ENCODE results near the gene ACLY.
"Not testable (repeated sequence)": the region's sequence is repeated elsewhere in the genome, so short reads cannot be mapped to it uniquely, and the experiment has no call there.

Gene ACLY

DNA sequence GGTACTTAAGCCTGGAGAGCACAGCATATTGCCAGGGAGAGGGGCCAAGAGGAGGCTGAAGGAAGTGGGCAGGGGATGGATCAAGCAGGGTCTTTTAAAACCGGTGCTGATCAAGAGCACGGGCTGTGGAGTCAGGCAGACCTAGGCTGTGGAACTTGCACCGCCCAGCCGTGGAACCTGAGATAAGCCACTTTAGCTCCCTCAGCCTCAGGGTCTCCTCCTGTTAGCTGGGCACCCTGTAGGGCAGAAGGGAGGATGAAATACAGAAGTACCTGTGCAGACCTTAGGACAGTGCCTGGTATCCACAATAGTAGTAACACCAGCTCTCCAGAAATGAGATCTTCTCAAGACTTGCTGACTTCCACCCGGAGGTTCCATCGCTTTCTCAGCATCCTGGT lies 20.9 kb upstream of the ACLY start:
- no peak for DNase-seq (ENCODE audit: low read depth in 2 of 2)

- DNase-seq (ENCODE audit: low read depth in 2 of 2): no peak
These were observed 20.4 kb upstream of the ACLY start for GRCh38 chr17:41939044-41939692.

DNA sequence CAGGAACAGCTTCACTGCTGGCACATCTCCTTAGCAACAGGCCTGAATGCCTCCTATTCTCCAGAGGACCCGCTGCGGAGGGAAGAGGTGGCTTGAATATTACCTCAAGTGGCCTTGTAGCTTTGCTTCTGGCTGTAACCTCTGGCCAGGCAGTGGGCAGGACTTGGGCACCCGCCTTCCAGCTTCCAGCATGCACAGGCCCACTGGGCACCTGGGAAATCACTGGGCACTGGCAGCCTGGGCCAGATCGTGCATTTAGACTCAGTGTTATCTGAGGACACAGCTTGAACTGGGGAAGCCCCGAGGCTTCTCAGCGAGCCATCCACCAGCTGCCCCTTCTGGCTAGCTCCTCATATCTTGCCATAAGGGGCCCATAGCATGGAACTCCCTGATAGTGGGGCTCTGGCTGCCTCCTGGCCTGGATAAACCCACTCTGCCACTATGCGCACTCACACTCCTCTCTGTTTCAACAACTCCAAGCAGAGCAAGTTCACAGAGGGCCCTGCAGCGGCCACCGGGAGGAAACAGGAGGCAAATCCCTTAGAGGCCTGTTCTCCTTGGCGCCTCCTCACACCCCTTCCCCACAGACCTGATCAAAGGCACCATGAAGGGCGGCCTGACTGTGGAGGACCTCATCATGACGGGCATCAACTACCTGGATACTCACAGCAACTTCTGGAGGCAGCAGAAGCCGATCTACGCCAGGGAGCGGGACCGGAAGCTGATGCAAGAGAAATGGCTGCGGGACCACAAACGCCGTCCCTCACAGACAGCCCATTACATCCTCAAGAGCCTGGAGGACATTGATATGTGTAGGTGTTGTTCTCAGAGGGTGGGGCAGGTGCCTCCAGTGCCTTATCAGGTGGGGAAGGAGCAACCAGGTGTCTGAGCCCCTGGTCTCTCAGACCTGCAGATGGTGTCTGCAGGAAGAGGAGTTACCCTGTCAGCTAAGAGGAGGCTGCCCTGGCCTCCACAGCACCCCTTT lies 19.5 kb upstream of the ACLY start:
- no peak for DNase-seq (ENCODE audit: low read depth in 2 of 2)

GRCh38 chr17:41935641-41936040 lies 16.9 kb upstream of the ACLY start:
- no peak for DNase-seq (ENCODE audit: low read depth in 2 of 2)

DNA sequence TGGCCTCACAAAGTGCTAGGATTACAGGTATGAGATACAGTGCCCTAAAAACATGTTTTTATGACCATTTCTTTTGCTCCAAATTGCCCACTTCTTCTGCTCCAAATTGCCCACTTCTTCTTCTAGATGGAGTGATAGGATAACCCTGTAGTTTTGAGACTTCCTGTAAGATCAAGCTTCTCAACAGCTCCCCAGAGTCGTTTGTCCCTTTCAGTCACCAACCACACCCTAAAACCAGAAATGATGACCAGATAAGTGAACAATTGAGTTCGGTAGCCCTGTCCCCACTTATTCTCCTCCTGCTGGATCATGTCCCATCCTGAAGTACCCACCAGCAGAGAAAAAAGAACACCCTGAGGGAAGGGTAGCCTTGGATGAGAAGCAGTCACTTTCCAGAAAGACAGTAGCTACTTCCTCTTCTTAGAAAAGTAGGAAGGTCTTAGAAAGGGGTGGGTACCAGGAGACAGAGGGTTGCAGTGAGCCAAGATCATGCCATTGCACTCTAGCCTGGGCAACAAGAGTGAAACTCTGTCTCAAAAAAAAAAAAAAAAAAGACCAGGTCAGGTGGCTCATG lies 14.2 kb upstream of the ACLY start:
- DNase-seq (ENCODE audit: low read depth in 2 of 2): no peak

GRCh38 chr17:41931715-41932114 lies 13.0 kb upstream of the ACLY start:
- DNase-seq (ENCODE audit: low read depth in 2 of 2): not testable (repeated sequence)

DNA sequence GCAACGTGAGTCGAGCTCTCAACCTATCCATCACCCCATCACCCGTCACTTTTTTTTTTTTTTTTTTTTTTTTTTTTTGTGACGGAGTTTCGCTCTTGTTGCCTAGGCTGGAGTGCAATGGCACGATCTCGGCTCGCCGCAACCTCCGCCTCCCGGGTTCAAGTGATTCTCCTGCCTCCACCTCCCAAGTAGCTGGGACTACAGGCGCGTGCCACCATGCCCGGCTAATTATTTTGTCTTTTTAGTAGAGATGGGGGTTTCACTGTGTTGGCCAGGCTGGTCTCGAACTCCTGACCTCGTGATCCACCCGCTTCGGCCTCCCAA lies 12.0 kb upstream of the ACLY start:
- DNase-seq (ENCODE audit: low read depth in 2 of 2): not testable (repeated sequence)

DNA sequence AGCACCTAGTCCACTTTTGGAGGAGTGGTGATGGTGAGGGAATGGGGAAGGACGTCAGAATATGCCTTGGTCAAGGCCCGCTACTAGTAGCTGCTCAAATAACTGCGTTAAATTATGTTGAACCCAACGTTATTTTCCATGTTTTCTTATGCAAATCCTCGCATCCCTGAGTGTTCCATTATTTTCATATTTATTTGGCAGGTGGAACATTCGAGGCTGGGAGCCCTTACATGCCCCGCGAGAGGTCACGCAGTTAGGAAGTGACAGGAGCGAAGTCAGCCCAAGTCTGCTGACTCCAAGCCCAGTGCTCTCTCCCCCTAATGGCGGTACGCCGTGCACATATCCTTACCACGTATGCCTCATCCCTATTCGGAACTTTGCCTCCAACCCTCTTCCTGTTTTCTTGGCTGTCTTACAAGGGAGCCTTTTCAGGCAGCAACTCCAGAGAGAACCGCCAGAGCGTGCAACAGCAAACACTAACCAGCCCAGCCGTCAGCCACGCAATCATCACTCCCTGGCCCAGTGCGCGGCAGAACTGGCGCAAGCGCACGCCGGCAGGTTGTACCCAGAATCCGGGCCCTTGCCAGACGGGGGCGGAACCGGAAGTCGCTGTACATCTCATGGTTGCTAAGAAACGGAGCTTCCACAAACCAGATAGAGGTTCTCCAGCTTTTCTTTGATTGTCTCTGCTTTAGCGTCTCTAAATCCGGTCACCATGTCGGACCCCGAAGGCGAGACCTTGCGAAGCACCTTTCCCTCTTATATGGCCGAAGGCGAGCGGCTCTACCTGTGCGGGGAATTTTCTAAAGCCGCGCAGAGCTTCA lies 11.5 kb upstream of the ACLY start, which contains the start of gene ODAD4:
TSS of gene ODAD4 (plus strand) at position 609 of the 824 bp plus-strand sequence. CDS start at position 716, 107 bp downstream.
- peak; percentile 95 to 96 for DNase-seq (ENCODE audit: low read depth in 2 of 2)

DNA sequence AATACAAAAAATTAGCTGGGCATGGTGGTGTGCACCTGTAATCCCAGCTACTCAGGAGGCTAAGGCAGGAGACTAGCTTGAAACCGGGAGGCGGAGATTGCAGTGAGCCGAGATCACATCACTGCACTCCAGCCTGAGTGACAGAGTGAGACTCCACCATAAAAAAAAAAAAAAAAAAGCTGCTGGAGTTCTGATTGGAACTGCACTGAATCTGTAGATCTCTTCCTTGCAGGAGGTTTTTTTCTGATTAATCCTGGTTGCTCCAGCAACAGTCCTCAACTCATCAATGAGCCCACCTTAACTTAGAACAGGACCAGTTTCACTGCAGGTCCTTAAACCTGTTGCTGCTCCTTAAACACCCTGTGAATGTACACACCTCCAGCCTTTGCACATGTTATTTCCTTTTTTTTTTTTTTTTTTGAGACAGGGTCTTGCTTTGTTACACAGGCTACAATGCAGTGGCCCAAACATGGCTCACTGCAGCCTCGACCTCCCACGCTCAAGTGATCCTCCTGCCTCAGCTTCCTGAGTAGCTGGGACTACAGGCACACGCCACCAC lies 10.0 kb upstream of the ACLY start:
- no peak for DNase-seq (ENCODE audit: low read depth in 2 of 2)

GRCh38 chr17:41925991-41926590 lies 7.3 kb upstream of the ACLY start:
- no peak for DNase-seq (ENCODE audit: low read depth in 2 of 2)

DNA sequence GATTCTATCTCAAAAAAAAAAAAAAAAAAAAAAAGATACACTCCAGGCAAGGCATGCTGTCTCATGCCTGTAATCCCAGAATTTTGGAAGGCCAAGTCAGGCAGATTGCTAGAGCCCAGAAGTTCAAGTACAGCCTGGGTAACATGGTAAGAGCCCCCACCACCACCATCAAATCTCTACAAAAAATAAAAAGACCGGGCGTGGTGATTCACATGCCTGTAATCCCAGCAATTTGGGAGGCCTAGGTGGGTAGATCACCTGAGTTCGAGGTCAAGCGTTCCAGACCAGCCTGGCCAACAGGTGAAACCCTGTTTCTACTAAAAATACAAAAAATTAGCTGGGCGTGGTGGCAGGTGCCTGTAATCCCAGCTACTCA lies 1.8 kb upstream of the ACLY start:
- DNase-seq (ENCODE audit: low read depth in 2 of 2): no peak

- no peak for DNase-seq (ENCODE audit: low read depth in 2 of 2)
These were observed 1.3 kb upstream of the ACLY start for GRCh38 chr17:41919840-41920579.

- DNase-seq (ENCODE audit: low read depth in 2 of 2): no peak
These were observed 540 bp upstream of the ACLY start for GRCh38 chr17:41919165-41919817.

DNA sequence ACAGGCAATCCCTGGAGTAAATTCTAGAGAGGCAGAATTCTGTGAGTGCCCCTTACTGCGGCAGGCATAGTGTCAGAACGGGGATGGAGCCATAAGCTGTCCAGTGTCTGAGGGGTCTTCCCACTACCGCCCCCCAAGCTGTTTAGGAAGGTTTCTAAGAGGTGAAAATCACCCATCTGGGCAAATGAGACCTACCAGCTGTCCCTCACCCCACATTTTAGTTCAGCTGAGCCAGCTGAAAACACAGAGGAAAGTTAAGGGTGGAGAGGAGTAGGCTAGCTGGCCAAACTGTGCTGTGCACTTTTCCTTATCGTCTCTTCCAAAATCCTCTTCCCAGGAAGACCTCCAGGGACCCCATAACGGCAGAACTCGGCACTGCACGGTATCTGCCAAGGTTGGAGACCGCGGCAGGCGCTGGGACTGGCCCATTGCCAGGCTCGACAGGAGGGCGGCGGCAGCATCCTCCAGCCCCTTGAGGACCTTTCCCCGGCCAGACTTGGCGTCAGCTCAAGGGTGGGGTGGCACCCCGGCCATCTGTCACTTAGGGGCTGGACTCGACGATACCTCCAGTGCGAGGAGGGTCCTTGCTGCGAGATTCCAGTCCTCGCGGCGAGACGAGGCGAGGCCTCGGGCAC lies 955 bp downstream of the ACLY start:
- no peak for DNase-seq (ENCODE audit: low read depth in 2 of 2)

- DNase-seq (ENCODE audit: low read depth in 2 of 2): peak in 1 of 2 experiments; percentile 35
These were observed 1.6 kb downstream of the ACLY start for GRCh38 chr17:41917192-41917591.

- DNase-seq (ENCODE audit: low read depth in 2 of 2): no peak
These were observed 3.2 kb downstream of the ACLY start for GRCh38 chr17:41915566-41915965.

GRCh38 chr17:41915020-41915419 lies 3.7 kb downstream of the ACLY start:
- DNase-seq (ENCODE audit: low read depth in 2 of 2): no peak

GRCh38 chr17:41914358-41914766 lies 4.4 kb downstream of the ACLY start:
- no peak for DNase-seq (ENCODE audit: low read depth in 2 of 2)

DNA sequence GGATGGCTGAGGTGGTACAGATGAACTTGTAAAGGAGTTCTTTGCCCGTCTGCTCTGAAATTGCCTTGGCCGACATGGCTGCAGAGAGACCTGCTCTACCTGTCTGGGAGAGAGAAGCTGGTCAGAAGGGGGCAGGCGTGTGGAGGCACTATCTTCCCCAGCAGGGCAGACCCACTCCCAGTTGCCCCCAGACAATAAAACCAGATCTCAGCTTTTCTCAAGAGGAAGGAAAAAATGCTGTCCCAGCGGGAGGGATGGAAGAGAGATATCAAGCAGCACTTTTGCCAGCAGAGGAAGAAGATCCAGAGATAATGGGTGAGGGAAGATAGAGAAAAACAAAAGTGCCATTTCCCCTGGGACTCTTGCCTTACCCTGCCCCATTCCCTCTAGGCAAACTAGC lies 5.0 kb downstream of the ACLY start:
- DNase-seq (ENCODE audit: low read depth in 2 of 2): no peak
